ENCODE results near the gene FXR2. TPM values are rescaled to one million over a fixed set of nuclear protein-coding genes. Genes with fewer than 3 reads are reported as not detected.

The FXR2 gene
- polyA plus RNA-seq, 1 donor (not counting 4 experiments of a cell fraction or from before 2014, with no cell fraction given): 30.6 TPM

DNA sequence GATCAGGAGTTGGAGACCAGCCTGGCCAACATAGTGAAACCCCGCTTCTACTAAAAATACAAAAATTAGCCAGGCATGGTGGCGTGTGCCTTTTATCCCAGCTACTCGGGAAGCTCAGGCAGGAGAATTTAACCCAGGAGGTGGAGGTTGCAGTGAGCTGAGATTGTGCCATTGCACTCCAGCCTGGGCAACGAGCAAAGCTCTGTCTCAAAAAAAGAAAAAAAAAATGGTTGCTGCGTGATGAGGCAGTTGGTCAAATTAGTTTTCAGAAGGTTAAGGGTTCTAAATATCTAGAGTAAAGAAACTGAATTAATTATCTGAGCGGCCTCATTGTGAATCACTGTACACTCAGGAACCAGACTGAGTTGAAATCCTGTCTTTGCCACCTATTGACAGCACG is 38.7 kb downstream of the FXR2 start:
- dilution Hi-C loops (cut with MboI; ENCODE audit: extremely low pct_ligation_motif_present, low sequenced_read_pairs): no loop called here
- peak overlapping the region; percentile 88 for H3K4me2 ChIP-seq (ENCODE audit: control insufficient read depth, extremely low read depth, insufficient read depth, low read depth, low read length)
- no peak overlapping the region for H3K27ac ChIP-seq (ENCODE audit: control insufficient read depth, insufficient read depth, low read length)
- peaks cover 54% of the 10 kb centered on the region for H4K20me1 ChIP-seq (ENCODE audit: control insufficient read depth, extremely low read depth, insufficient read depth, low read length)
- H3K79me2 ChIP-seq (ENCODE audit: control insufficient read depth, insufficient read depth, low read length): peaks cover 55% of the 10 kb centered on the region
- no peak overlapping the region for H2AFZ ChIP-seq (ENCODE audit: control insufficient read depth, low read length)
- peaks cover 30 to 65% of the 10 kb centered on the region in 2 experiments for H3K36me3 ChIP-seq (ENCODE audit: control insufficient read depth in 2 of 2, extremely low read depth in 1 of 2, insufficient read depth in 2 of 2, low read length in 2 of 2)
- no peaks in the 10 kb centered on the region for H3K27me3 ChIP-seq (ENCODE audit: control insufficient read depth, extremely low read depth, insufficient read depth, low read length)
- H3K9me1 ChIP-seq (ENCODE audit: control insufficient read depth, extremely low read depth, insufficient read depth, low read length): peaks cover 3% of the 10 kb centered on the region
- FAIRE-seq (no peak), DNase-seq (ENCODE audit: low read depth, low spot score) (no peak)
- no peaks in the 10 kb centered on the region for H3K9me3 ChIP-seq (ENCODE audit: control insufficient read depth, low read depth, low read length)
- no peak overlapping the region for H3K9ac ChIP-seq (ENCODE audit: control insufficient read depth, extremely low read depth, insufficient read depth, low read length)
- H3K4me3 ChIP-seq (ENCODE audit: control insufficient read depth in 2 of 3, extremely low read depth in 1 of 3, insufficient read depth in 2 of 3, low read depth in 1 of 3, low read length in 3 of 3): no peak overlapping the region
- H3K4me1 ChIP-seq (ENCODE audit: control insufficient read depth, extremely low read depth, insufficient read depth, low read length): peaks cover 52% of the 10 kb centered on the region
- TF ChIP-seq, protein P1, sequence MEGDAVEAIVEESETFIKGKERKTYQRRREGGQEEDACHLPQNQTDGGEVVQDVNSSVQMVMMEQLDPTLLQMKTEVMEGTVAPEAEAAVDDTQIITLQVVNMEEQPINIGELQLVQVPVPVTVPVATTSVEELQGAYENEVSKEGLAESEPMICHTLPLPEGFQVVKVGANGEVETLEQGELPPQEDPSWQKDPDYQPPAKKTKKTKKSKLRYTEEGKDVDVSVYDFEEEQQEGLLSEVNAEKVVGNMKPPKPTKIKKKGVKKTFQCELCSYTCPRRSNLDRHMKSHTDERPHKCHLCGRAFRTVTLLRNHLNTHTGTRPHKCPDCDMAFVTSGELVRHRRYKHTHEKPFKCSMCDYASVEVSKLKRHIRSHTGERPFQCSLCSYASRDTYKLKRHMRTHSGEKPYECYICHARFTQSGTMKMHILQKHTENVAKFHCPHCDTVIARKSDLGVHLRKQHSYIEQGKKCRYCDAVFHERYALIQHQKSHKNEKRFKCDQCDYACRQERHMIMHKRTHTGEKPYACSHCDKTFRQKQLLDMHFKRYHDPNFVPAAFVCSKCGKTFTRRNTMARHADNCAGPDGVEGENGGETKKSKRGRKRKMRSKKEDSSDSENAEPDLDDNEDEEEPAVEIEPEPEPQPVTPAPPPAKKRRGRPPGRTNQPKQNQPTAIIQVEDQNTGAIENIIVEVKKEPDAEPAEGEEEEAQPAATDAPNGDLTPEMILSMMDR (optimal IDR thresholded peaks at IDR 0.05 in 1 of 3, IDR thresholded peaks at IDR 0.05 in 1 of 3, conservative IDR thresholded peaks at IDR 0.05 in 1 of 3; ENCODE audit: extremely low read depth in 1 of 3, insufficient read depth in 2 of 3, low read length in 3 of 3): no peak
- no peak for TF ChIP-seq EZH2 (IDR thresholded peaks at IDR 0.05; ENCODE audit: low read length)

DNA sequence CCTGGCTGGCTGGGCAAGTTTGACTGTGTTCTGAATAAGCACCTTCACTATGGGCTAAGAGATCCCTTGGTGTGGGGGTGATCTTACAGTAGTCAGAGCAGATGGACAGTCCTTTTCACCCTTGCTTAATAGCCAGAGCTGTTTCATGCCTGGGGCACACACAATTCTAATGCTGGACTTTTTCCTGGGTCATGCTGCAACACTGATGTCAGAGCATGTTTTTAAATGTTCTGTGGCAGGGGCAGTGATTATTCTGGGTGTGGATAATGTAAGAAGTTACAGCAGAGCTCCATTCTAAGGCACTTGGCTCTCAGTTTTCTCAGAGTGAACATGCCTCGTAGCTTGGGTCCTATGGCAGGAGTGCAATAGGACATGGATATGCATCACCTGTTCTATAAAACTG is 39.2 kb downstream of the FXR2 start:
- peak overlapping the region; percentile 93 for H3K27ac ChIP-seq (ENCODE audit: control insufficient read depth, insufficient read depth, low read length)
- dilution Hi-C loops (cut with MboI; ENCODE audit: extremely low pct_ligation_motif_present, low sequenced_read_pairs): no loop called here
- FAIRE-seq (no peak), DNase-seq (ENCODE audit: low read depth, low spot score) (no peak)
- H3K27me3 ChIP-seq (ENCODE audit: control insufficient read depth, extremely low read depth, insufficient read depth, low read length): no peaks in the 10 kb centered on the region
- peak overlapping the region; percentile 88 for H3K4me2 ChIP-seq (ENCODE audit: control insufficient read depth, extremely low read depth, insufficient read depth, low read depth, low read length)
- H3K36me3 ChIP-seq (ENCODE audit: control insufficient read depth in 2 of 2, extremely low read depth in 1 of 2, insufficient read depth in 2 of 2, low read length in 2 of 2): peaks cover 34 to 68% of the 10 kb centered on the region in 2 experiments
- H2AFZ ChIP-seq (ENCODE audit: control insufficient read depth, low read length): no peak overlapping the region
- H3K9me1 ChIP-seq (ENCODE audit: control insufficient read depth, extremely low read depth, insufficient read depth, low read length): peaks cover 3% of the 10 kb centered on the region
- peaks cover 54% of the 10 kb centered on the region for H4K20me1 ChIP-seq (ENCODE audit: control insufficient read depth, extremely low read depth, insufficient read depth, low read length)
- peaks cover 48% of the 10 kb centered on the region for H3K4me1 ChIP-seq (ENCODE audit: control insufficient read depth, extremely low read depth, insufficient read depth, low read length)
- H3K79me2 ChIP-seq (ENCODE audit: control insufficient read depth, insufficient read depth, low read length): peaks cover 55% of the 10 kb centered on the region
- H3K4me3 ChIP-seq (ENCODE audit: control insufficient read depth in 2 of 3, extremely low read depth in 1 of 3, insufficient read depth in 2 of 3, low read depth in 1 of 3, low read length in 3 of 3): peak overlapping the region in 1 of 3 experiments; percentile 85
- H3K9ac ChIP-seq (ENCODE audit: control insufficient read depth, extremely low read depth, insufficient read depth, low read length): peak overlapping the region; percentile 98
- no peaks in the 10 kb centered on the region for H3K9me3 ChIP-seq (ENCODE audit: control insufficient read depth, low read depth, low read length)
- TF ChIP-seq, protein P1 (optimal IDR thresholded peaks at IDR 0.05 in 1 of 3, IDR thresholded peaks at IDR 0.05 in 1 of 3, conservative IDR thresholded peaks at IDR 0.05 in 1 of 3; ENCODE audit: extremely low read depth in 1 of 3, insufficient read depth in 2 of 3, low read length in 3 of 3): no peak
- no peak for TF ChIP-seq EZH2 (IDR thresholded peaks at IDR 0.05; ENCODE audit: low read length)
